CD1c-positive myeloid dendritic cell (primary cell): Measurements from ENCODE around the gene RFC2.

Source experiments
- DNase-seq: peaks from one replicate; pipeline ENCODE4 v3.0.0-alpha.2; 2016; ENCODE audit errors: extremely low spot score

RFC2 gene

GRCh38 chr7:74254129-74254857 lies at the start of gene RFC2:
Gene RFC2 (minus strand): TSS chr7:74254399. CDS start chr7:74254383, 16 bp downstream.
- peak; percentile 99 for DNase-seq

GRCh38 chr7:74302745-74303221 lies 48.6 kb upstream of the RFC2 start:
- no peak for DNase-seq

- no peak for DNase-seq
Measured at GRCh38 chr7:74300926-74301325, 46.7 kb upstream of the RFC2 start.

- DNase-seq, result peak; percentile 78
Measured at GRCh38 chr7:74299401-74299800, 45.2 kb upstream of the RFC2 start.

- DNase-seq, result no peak
Measured at GRCh38 chr7:74297516-74298233, 43.5 kb upstream of the RFC2 start.

- no peak for DNase-seq
Measured at GRCh38 chr7:74294191-74294998, 40.2 kb upstream of the RFC2 start.

GRCh38 chr7:74293577-74293908 lies 39.3 kb upstream of the RFC2 start:
- no peak for DNase-seq

- DNase-seq, result no peak
Measured at GRCh38 chr7:74292757-74293576, 38.8 kb upstream of the RFC2 start.

GRCh38 chr7:74291535-74291934 lies 37.3 kb upstream of the RFC2 start:
- DNase-seq, result no peak

GRCh38 chr7:74290981-74291441 lies 36.8 kb upstream of the RFC2 start:
- no peak for DNase-seq

- DNase-seq, result no peak
Measured at GRCh38 chr7:74290553-74290950, 36.4 kb upstream of the RFC2 start.

- DNase-seq, result peak; percentile 40
Measured at GRCh38 chr7:74289659-74290552, 35.7 kb upstream of the RFC2 start.

GRCh38 chr7:74289018-74289658 lies 34.9 kb upstream of the RFC2 start, which contains the start of gene CLIP2:
Gene CLIP2 (plus strand): TSS chr7:74289407. CDS start chr7:74317547, 28,140 bp downstream.
- peak; percentile 90 for DNase-seq

- DNase-seq, result peak; percentile 26
Measured at GRCh38 chr7:74288034-74288881, 34.1 kb upstream of the RFC2 start.

- DNase-seq, result no peak
Measured at GRCh38 chr7:74287303-74288033, 33.3 kb upstream of the RFC2 start.

GRCh38 chr7:74286131-74286530 lies 31.9 kb upstream of the RFC2 start:
- DNase-seq, result no peak

GRCh38 chr7:74284781-74285259 lies 30.6 kb upstream of the RFC2 start:
- peak; percentile 46 for DNase-seq

GRCh38 chr7:74283858-74284447 lies 29.8 kb upstream of the RFC2 start:
- peak; percentile 38 for DNase-seq
